HepG2 (cell line): ENCODE data around the gene PGS1. TPM values are rescaled to one million over a fixed set of nuclear protein-coding genes. Genes with fewer than 3 reads are reported as not detected.

Experiments
- ATAC-seq: fragments of 200-7000 bp; cut with Tn5 transposase; 3 replicates; pipeline ENCODE4 v1.9.1; 2020; ENCODE audit warnings: mild to moderate bottlenecking, moderate library complexity
- BruUV-seq: library from RNA; stranded (reverse); fragments of 400-500 nt; replicated peaks from 2 replicates; lab custom pipeline; 2021; lab: Mats Ljungman, UMichigan
- CTCF ChIA-PET: fragments of 300-600 bp; formaldehyde crosslinking; extraction: SDS; loops from one replicate; lab custom pipeline; 2021; ENCODE audit warnings: low total read pairs, inconsistent platforms, low intra/inter-chr PET ratio; lab: Yijun Ruan, JAX
- POLR2A ChIA-PET: fragments of 350-600 bp; sonication (Branson Sonifier 250); formaldehyde crosslinking; loops from one replicate; lab custom pipeline; 2020; ENCODE audit warnings: antibody characterized with exemption, inconsistent platforms; lab: Yijun Ruan, JAX
- DNase-seq: peaks from one replicate; pipeline ENCODE4 v3.0.0-alpha.2; 2015; ENCODE audit warnings: low spot score
- FAIRE-seq: peaks from 3 replicates; lab custom pipeline; 2011; peaks lifted over from hg19 to GRCh38; lab: Jason Lieb, UNC
- H2AFZ ChIP-seq: one replicate; pipeline ENCODE4 v1.6.1; 2011; ENCODE audit warnings: low read length, inconsistent platforms
- H3K27ac ChIP-seq: fragments of 300-600 bp; 3 replicates; pipeline ENCODE4 v1.8.0; 2011; ENCODE audit warnings: mixed run types, mild to moderate bottlenecking, mixed read lengths, low read length, inconsistent platforms; ENCODE audit not compliant: insufficient read depth; ENCODE audit errors: extremely low read length
- H3K27me3 ChIP-seq, 2 experiments: fragments of 200-600 bp in 1 of 2; 2 replicates in 1 of 2; 3 replicates in 1 of 2; pipeline versions ENCODE4 v1.6.0 to v1.8.0; 2011; ENCODE audit warnings: low read length in 2 of 2, mild to moderate bottlenecking in 2 of 2, moderate library complexity in 2 of 2, inconsistent platforms in 1 of 2; ENCODE audit not compliant: insufficient read depth in 2 of 2, control insufficient read depth in 1 of 2
- H3K36me3 ChIP-seq, 2 experiments: fragments of 200-600 bp in 1 of 2; replicated peaks in 1 of 2; 2 replicates in 1 of 2; 3 replicates in 1 of 2; pipeline versions ENCODE4 v1.5.1 to v1.8.0; 2011; ENCODE audit warnings: low read length in 2 of 2, inconsistent platforms in 1 of 2; ENCODE audit not compliant: insufficient read depth in 2 of 2, control insufficient read depth in 1 of 2
- H3K4me1 ChIP-seq: 2 replicates; pipeline ENCODE4 v1.5.1; 2012; ENCODE audit warnings: low read length, inconsistent platforms; ENCODE audit not compliant: insufficient read depth
- H3K4me2 ChIP-seq: 2 replicates; pipeline ENCODE4 v1.6.0; 2011; ENCODE audit warnings: low read depth, low read length, inconsistent platforms
- H3K4me3 ChIP-seq, 3 experiments: fragments of 200-600 bp in 1 of 3; sonication (generic), shearing (Covaris generic) in 1 of 3; replicated peaks in 1 of 3; 2 replicates each; pipeline ENCODE4 v1.5.1; 2011 to 2016; ENCODE audit warnings: low read length in 3 of 3, inconsistent platforms in 2 of 3, low read depth in 2 of 3, mild to moderate bottlenecking in 2 of 3, control low read depth in 1 of 3, mixed read lengths in 1 of 3; ENCODE audit not compliant: insufficient read depth in 1 of 3
- H3K79me2 ChIP-seq: one replicate; pipeline ENCODE4 v1.6.1; 2011; ENCODE audit warnings: low read length, inconsistent platforms; ENCODE audit not compliant: insufficient read depth
- H3K9ac ChIP-seq: 2 replicates; pipeline ENCODE4 v1.6.0; 2011; ENCODE audit warnings: mild to moderate bottlenecking, low read depth, low read length, inconsistent platforms; ENCODE audit not compliant: insufficient read depth
- H3K9me3 ChIP-seq: 2 replicates; pipeline ENCODE4 v1.5.1; 2012; ENCODE audit warnings: mild to moderate bottlenecking, low read length
- H4K20me1 ChIP-seq: 2 replicates; pipeline ENCODE4 v1.6.0; 2011; ENCODE audit warnings: inconsistent platforms, mild to moderate bottlenecking, low read length, moderate library complexity; ENCODE audit not compliant: insufficient read depth
- FOXO4 ChIP-seq: sonication (generic); formaldehyde crosslinking; conservative IDR thresholded peaks from 2 replicates; pipeline ENCODE4 v1.8.1; 2023; ENCODE audit warnings: missing genetic modification reagents
- HMG20A ChIP-seq: IDR thresholded peaks from 2 replicates; pipeline ENCODE4 v1.6.1; 2016; ENCODE audit warnings: borderline replicate concordance
- NPAS2 ChIP-seq: sonication (generic); formaldehyde crosslinking; IDR thresholded peaks from 2 replicates; pipeline ENCODE4 v1.8.0; 2022; ENCODE audit warnings: mild to moderate bottlenecking, missing genetic modification reagents, borderline replicate concordance
- RXRA ChIP-seq: sonication (generic); formaldehyde crosslinking; IDR thresholded peaks from 2 replicates; pipeline ENCODE4 v1.5.1; 2020; ENCODE audit warnings: missing genetic modification reagents
- ZFYVE20 ChIP-seq: sonication (generic); formaldehyde crosslinking; IDR thresholded peaks from 2 replicates; pipeline ENCODE4 v1.8.0; 2023; ENCODE audit warnings: low read depth, mild to moderate bottlenecking, moderate library complexity, missing genetic modification reagents, borderline replicate concordance
- ZNF607 ChIP-seq: sonication (generic); formaldehyde crosslinking; IDR thresholded peaks from 2 replicates; pipeline ENCODE4 v1.5.1; 2020; ENCODE audit warnings: missing genetic modification reagents, mild to moderate bottlenecking, borderline replicate concordance
- WGBS: methylation state at CpG from one replicate; pipeline ENCODE4 v1.1.6; 2017; ENCODE audit warnings: low lambda C conversion rate; 5-methylcytosine and 5-hydroxymethylcytosine counted together
- in situ Hi-C: cut with HindIII; loops from 2 replicates; pipeline ENCODE4 v1.10.0; 2017; ENCODE audit warnings: low pct_unique_long_range_greater_than_20kb; ENCODE audit not compliant: extremely low pct_ligation_motif_present
- intact Hi-C: fragments of 100-400 bp; cut with micrococcal nuclease; formaldehyde crosslinking; loops from one replicate; pipeline ENCODE4 v1.10.0; 2022; ENCODE audit not compliant: unreplicated experiment
- polyA plus RNA-seq, 8 experiments: library from polyadenylated mRNA; depleted of rRNA in 3 of 8; stranded (reverse) in 7 of 8; unstranded in 1 of 8; fragments of >200 nt; fragmentation: Illumina TruSeq in 4 of 8; extraction: Trizol in 4 of 8; gene quantifications; 2 replicates each; pipeline versions ENCODE4 v1.2.1 to v1.2.3, GENCODE V29; 2011 to 2016; ENCODE audit warnings: low read depth in 4 of 8, missing spikeins in 1 of 8, mixed read lengths in 1 of 8; ENCODE audit not compliant: insufficient read depth in 1 of 8
- total RNA-seq, 5 experiments: library from RNA; depleted of rRNA; stranded (reverse); fragments of >200 nt; fragmentation: Illumina TruSeq; extraction: Trizol; gene quantifications; 2 replicates each; pipeline ENCODE4 v1.2.3, GENCODE V29; 2016; ENCODE audit warnings: low read depth in 1 of 5

PGS1 gene
- total and polyA plus RNA-seq, 2 of the 13 experiments (the other 11 are each of a cell fraction or from before 2014, with no cell fraction given): 25.9 to 31.5 TPM

DNA sequence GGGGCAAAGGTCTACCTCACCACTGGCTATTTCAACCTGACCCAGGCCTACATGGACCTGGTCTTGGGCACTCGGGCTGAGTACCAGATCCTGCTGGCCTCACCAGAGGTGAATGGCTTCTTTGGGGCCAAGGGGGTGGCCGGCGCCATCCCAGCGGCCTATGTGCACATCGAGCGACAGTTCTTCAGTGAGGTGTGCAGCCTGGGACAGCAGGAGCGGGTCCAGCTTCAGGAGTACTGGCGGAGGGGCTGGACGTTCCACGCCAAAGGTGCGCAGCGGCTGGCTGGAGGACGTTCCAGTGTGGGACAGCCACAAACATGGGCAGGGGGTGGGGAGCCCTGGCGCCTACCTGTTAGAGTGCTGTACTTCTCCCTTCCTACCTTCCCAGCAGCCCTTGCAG, 25.4 kb downstream of the PGS1 start:
- TF ChIP-seq ZFYVE20 (CRISPR knock-in tag): no peak
- TF ChIP-seq FOXO4 (CRISPR knock-in tag): no peak
- no peak for TF ChIP-seq NPAS2 (CRISPR knock-in tag)
- no peak for TF ChIP-seq RXRA (CRISPR knock-in tag)
- TF ChIP-seq, all 625 proteins: peak for 0
- ChIA-PET CTCF (no interaction called here), POLR2A (no interaction called here)
- 96% methylated on average over 14 of the region's 14 CpGs for WGBS
- in situ Hi-C loops (no loop called here), intact Hi-C loops (no loop called here)
- ATAC-seq (no peak), DNase-seq (no peak), FAIRE-seq (no peak)
- no peak overlapping the region for H2AFZ ChIP-seq
- peaks cover 19% of the 10 kb centered on the region for H3K4me1 ChIP-seq
- H3K9me3 ChIP-seq: no peaks in the 10 kb centered on the region
- BruUV-seq: no TSS peak
- H3K79me2 ChIP-seq: no peaks in the 10 kb centered on the region
- H4K20me1 ChIP-seq: peaks cover 15% of the 10 kb centered on the region; the same call in 1 of the 2 replicates
- H3K27me3 ChIP-seq: no peaks in the 10 kb centered on the region
- no peak overlapping the region for H3K27ac ChIP-seq
- no peak overlapping the region for H3K9ac ChIP-seq
- H3K4me3 ChIP-seq: no peak overlapping the region
- H3K4me2 ChIP-seq: no peak overlapping the region
- peaks cover 38 to 76% of the 10 kb centered on the region in 2 experiments for H3K36me3 ChIP-seq

- CTCF ChIA-PET: no interaction called here
- WGBS: 99% methylated on average over 6 of the region's 6 CpGs
- TF ChIP-seq ZNF607 (CRISPR knock-in tag): no peak
- TF ChIP-seq HMG20A: no peak
- no TSS peak for BruUV-seq
- no peaks in the 10 kb centered on the region for H3K79me2 ChIP-seq
- 0 out of 3 replicates have a peak, but pooled peaks have one; percentile 10 for ATAC-seq
- H3K9me3 ChIP-seq: no peaks in the 10 kb centered on the region
- DNase-seq: no peak
- no peak for FAIRE-seq
- POLR2A ChIA-PET: interaction anchor here (1.0 kb wide), 1 partner anchor 48 kb away, joined by 3 read pairs; no protein-coding TSS in a partner anchor
- no peak overlapping the region for H3K4me2 ChIP-seq
- H3K27me3 ChIP-seq: no peaks in the 10 kb centered on the region
- no peak overlapping the region for H3K9ac ChIP-seq
- H3K36me3 ChIP-seq: peaks cover 26 to 64% of the 10 kb centered on the region in 2 experiments; a peak in 4 of 5 replicates
- H3K4me1 ChIP-seq: no peaks in the 10 kb centered on the region
- H3K4me3 ChIP-seq: no peak overlapping the region
- H4K20me1 ChIP-seq: peaks cover 15% of the 10 kb centered on the region; the same call in 1 of the 2 replicates
- intact Hi-C loops: no loop called here
- no peak overlapping the region for H2AFZ ChIP-seq
- in situ Hi-C loops: no loop called here
- H3K27ac ChIP-seq: no peak overlapping the region
Measured at GRCh38 chr17:78406396-78406795, 27.9 kb downstream of the PGS1 start.
